Uterus (tissue), 2 donors: ENCODE data around the gene JUNB.

Experiments used
- CTCF ChIP-seq, 4 experiments: fragments of 200-600 bp in 2 of 4; fragments of 450-650 bp in 2 of 4; sonication (generic) in 2 of 4; IDR thresholded peaks; one replicate each; pipeline ENCODE4 v1.5.1; 2016 to 2019; ENCODE audit warnings: antibody characterized with exemption in 4 of 4, mild to moderate bottlenecking in 2 of 4, moderate library complexity in 1 of 4
- POLR2A ChIP-seq, 2 donors: fragments of 450-650 bp; IDR thresholded peaks; one replicate each; pipeline ENCODE4 v1.6.1; 2016; ENCODE audit warnings: antibody characterized with exemption in 2 of 2, mild to moderate bottlenecking in 1 of 2, moderate library complexity in 1 of 2

- no peak for TF ChIP-seq CTCF (IDR thresholded peaks at IDR 0.05)
- no peak for TF ChIP-seq POLR2A (IDR thresholded peaks at IDR 0.05)
Measured at GRCh38 chr19:12799742-12800465, 8.6 kb downstream of the JUNB start.
